Measurements from ENCODE around the gene C9orf152. TPM values are rescaled to one million over a fixed set of nuclear protein-coding genes. Genes with fewer than 3 reads are reported as not detected.

C9orf152 gene
- polyA plus RNA-seq, 1 of the 3 experiments (the other 2 are of a cell fraction) = not detected

DNA sequence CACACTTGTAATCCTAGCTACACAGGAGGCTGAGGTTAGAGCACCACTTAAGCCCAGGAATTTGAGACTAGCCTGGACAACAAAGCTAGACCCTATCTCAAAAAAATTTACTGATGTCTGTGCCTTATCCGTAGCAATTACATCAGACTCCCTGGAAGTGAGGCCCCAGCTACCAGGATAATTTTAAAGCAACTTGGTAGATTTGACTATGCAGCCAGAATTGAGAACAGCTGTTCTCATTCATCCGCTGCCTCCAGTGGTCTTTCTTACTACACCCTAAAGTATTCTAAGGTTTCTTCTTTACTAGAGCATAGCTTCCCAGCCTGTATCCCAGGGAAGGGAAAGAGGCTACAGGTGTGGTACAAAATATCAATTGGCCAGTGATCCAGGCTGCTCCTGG, 20.4 kb upstream of the C9orf152 start:
- no peaks in the 10 kb centered on the region for H4K20me1 ChIP-seq (ENCODE audit: insufficient read depth)
- no peak for DNase-seq
- no peaks in the 10 kb centered on the region; the same call in 1 of the 2 replicates for H3K27me3 ChIP-seq (ENCODE audit: insufficient read depth)
- H3K9me3 ChIP-seq = no peaks in the 10 kb centered on the region
- no peaks in the 10 kb centered on the region for H3K9me2 ChIP-seq
- no peaks in the 10 kb centered on the region for H3K79me2 ChIP-seq (ENCODE audit: insufficient read depth)
- no peak overlapping the region for H3K4me2 ChIP-seq
- CTCF ChIA-PET = interaction anchor here (0.7 to 2.0 kb wide), 2 partner anchors 10 to 329 kb away, joined by 3 to 13 read pairs; no protein-coding TSS in a partner anchor
- 54% methylated on average over 2 of the region's 2 CpGs for WGBS (ENCODE audit: low lambda C conversion rate)
- H3K9ac ChIP-seq = no peak overlapping the region
- TF ChIP-seq NFIC (IDR thresholded peaks at IDR 0.05; ENCODE audit: borderline replicate concordance) = no peak
- H3K4me3 ChIP-seq (ENCODE audit: low read depth in 2 of 2, low read length in 1 of 2) = no peak overlapping the region
- no peak overlapping the region for H3K27ac ChIP-seq (ENCODE audit: low read depth in 2 of 2, low read length in 1 of 2)
- H3F3A ChIP-seq (replicated peaks; ENCODE audit: insufficient read depth) = no peaks in the 10 kb centered on the region
- POLR2A ChIA-PET = no interaction called here
- no peaks in the 10 kb centered on the region for H3K4me1 ChIP-seq (ENCODE audit: control insufficient read depth in 1 of 2, insufficient read depth in 2 of 2, low read depth in 1 of 2, low read length in 1 of 2)
- H2AFZ ChIP-seq (ENCODE audit: low read depth) = no peak overlapping the region
- no peaks in the 10 kb centered on the region for H3K36me3 ChIP-seq (replicated peaks in 1 of 2; ENCODE audit: control insufficient read depth in 1 of 2, insufficient read depth in 2 of 2, low read length in 1 of 2)

DNA sequence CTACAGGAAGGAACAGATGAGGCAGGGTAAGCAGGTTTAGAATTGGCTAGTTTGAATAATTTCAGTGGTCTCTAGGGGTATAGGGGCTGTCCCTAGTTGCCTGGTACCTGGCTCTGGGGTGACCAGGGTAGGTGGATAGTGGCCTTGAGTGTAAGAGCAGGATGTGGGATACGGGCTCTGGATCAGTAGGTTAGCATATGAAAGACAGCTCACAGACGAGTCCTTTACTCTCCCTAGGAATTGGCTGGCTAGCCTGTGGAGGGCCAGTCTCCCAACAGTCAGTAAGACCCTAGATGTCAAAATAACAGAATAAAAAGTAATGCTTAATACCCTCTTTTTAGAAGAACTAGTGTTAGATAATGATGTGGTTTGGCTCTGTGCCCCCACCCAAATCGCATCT, 16.6 kb upstream of the C9orf152 start:
- Histone ChIP-seq H3K27ac (ENCODE audit: low read depth in 2 of 2, low read length in 1 of 2) (no peak overlapping the region), H3K4me2 (no peak overlapping the region), H3K9ac (no peak overlapping the region), H3K4me3 (ENCODE audit: low read depth in 2 of 2, low read length in 1 of 2) (no peak overlapping the region), H3K27me3 (ENCODE audit: insufficient read depth) (peaks cover 4% of the 10 kb centered on the region; the same call in 1 of the 2 replicates), H3K79me2 (ENCODE audit: insufficient read depth) (no peaks in the 10 kb centered on the region), H3F3A (replicated peaks; ENCODE audit: insufficient read depth) (no peaks in the 10 kb centered on the region), H3K4me1 (ENCODE audit: control insufficient read depth in 1 of 2, insufficient read depth in 2 of 2, low read depth in 1 of 2, low read length in 1 of 2) (no peaks in the 10 kb centered on the region), H4K20me1 (ENCODE audit: insufficient read depth) (no peaks in the 10 kb centered on the region), H3K9me3 (no peaks in the 10 kb centered on the region), H2AFZ (ENCODE audit: low read depth) (no peak overlapping the region), H3K9me2 (no peaks in the 10 kb centered on the region), H3K36me3 (replicated peaks in 1 of 2; ENCODE audit: control insufficient read depth in 1 of 2, insufficient read depth in 2 of 2, low read length in 1 of 2) (no peaks in the 10 kb centered on the region)
- DNase-seq = no peak
- ChIA-PET CTCF (no interaction called here), POLR2A (no interaction called here)
- WGBS (ENCODE audit: low lambda C conversion rate) = 65% methylated on average over 3 of the region's 3 CpGs
- TF ChIP-seq, protein P1, sequence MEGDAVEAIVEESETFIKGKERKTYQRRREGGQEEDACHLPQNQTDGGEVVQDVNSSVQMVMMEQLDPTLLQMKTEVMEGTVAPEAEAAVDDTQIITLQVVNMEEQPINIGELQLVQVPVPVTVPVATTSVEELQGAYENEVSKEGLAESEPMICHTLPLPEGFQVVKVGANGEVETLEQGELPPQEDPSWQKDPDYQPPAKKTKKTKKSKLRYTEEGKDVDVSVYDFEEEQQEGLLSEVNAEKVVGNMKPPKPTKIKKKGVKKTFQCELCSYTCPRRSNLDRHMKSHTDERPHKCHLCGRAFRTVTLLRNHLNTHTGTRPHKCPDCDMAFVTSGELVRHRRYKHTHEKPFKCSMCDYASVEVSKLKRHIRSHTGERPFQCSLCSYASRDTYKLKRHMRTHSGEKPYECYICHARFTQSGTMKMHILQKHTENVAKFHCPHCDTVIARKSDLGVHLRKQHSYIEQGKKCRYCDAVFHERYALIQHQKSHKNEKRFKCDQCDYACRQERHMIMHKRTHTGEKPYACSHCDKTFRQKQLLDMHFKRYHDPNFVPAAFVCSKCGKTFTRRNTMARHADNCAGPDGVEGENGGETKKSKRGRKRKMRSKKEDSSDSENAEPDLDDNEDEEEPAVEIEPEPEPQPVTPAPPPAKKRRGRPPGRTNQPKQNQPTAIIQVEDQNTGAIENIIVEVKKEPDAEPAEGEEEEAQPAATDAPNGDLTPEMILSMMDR (IDR thresholded peaks at IDR 0.05) = no peak
- TF ChIP-seq RFX5 (IDR thresholded peaks at IDR 0.05; ENCODE audit: low read length) (no peak), ELF1 (IDR thresholded peaks at IDR 0.05) (no peak), SMC3 (IDR thresholded peaks at IDR 0.05; ENCODE audit: low read depth, low read length) (no peak), TCF12 (IDR thresholded peaks at IDR 0.05) (no peak), RAD21 (IDR thresholded peaks at IDR 0.05; ENCODE audit: low read length) (no peak), IRF3 (IDR thresholded peaks at IDR 0.05; ENCODE audit: low read depth, low read length) (no peak), ZBTB33 (IDR thresholded peaks at IDR 0.05; ENCODE audit: borderline replicate concordance, low read depth) (no peak), FOSL2 (IDR thresholded peaks at IDR 0.05; ENCODE audit: borderline replicate concordance, low read depth) (no peak), NFIC (IDR thresholded peaks at IDR 0.05; ENCODE audit: borderline replicate concordance) (no peak), MAX (IDR thresholded peaks at IDR 0.05; ENCODE audit: low read depth) (no peak), TEAD4 (IDR thresholded peaks at IDR 0.05; ENCODE audit: borderline replicate concordance, insufficient read depth) (no peak), FOXJ3 (CRISPR knock-in tag; IDR thresholded peaks at IDR 0.05) (no peak), GATA2 (CRISPR knock-in tag; IDR thresholded peaks at IDR 0.05) (no peak)
- TF ChIP-seq, protein P2, sequence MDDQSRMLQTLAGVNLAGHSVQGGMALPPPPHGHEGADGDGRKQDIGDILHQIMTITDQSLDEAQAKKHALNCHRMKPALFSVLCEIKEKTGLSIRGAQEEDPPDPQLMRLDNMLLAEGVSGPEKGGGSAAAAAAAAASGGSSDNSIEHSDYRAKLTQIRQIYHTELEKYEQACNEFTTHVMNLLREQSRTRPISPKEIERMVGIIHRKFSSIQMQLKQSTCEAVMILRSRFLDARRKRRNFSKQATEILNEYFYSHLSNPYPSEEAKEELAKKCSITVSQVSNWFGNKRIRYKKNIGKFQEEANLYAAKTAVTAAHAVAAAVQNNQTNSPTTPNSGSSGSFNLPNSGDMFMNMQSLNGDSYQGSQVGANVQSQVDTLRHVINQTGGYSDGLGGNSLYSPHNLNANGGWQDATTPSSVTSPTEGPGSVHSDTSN (IDR thresholded peaks at IDR 0.05) = no peak
- TF ChIP-seq, protein P3, sequence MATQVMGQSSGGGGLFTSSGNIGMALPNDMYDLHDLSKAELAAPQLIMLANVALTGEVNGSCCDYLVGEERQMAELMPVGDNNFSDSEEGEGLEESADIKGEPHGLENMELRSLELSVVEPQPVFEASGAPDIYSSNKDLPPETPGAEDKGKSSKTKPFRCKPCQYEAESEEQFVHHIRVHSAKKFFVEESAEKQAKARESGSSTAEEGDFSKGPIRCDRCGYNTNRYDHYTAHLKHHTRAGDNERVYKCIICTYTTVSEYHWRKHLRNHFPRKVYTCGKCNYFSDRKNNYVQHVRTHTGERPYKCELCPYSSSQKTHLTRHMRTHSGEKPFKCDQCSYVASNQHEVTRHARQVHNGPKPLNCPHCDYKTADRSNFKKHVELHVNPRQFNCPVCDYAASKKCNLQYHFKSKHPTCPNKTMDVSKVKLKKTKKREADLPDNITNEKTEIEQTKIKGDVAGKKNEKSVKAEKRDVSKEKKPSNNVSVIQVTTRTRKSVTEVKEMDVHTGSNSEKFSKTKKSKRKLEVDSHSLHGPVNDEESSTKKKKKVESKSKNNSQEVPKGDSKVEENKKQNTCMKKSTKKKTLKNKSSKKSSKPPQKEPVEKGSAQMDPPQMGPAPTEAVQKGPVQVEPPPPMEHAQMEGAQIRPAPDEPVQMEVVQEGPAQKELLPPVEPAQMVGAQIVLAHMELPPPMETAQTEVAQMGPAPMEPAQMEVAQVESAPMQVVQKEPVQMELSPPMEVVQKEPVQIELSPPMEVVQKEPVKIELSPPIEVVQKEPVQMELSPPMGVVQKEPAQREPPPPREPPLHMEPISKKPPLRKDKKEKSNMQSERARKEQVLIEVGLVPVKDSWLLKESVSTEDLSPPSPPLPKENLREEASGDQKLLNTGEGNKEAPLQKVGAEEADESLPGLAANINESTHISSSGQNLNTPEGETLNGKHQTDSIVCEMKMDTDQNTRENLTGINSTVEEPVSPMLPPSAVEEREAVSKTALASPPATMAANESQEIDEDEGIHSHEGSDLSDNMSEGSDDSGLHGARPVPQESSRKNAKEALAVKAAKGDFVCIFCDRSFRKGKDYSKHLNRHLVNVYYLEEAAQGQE (IDR thresholded peaks at IDR 0.05; ENCODE audit: low read depth, low read length) = no peak
- TF ChIP-seq, protein P4, sequence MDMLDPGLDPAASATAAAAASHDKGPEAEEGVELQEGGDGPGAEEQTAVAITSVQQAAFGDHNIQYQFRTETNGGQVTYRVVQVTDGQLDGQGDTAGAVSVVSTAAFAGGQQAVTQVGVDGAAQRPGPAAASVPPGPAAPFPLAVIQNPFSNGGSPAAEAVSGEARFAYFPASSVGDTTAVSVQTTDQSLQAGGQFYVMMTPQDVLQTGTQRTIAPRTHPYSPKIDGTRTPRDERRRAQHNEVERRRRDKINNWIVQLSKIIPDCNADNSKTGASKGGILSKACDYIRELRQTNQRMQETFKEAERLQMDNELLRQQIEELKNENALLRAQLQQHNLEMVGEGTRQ (IDR thresholded peaks at IDR 0.05; ENCODE audit: borderline replicate concordance, low read depth, low read length) = no peak
